ENCODE results near the gene EHMT2. TPM values are rescaled to one million over a fixed set of nuclear protein-coding genes. Genes with fewer than 3 reads are reported as not detected.

The EHMT2 gene
- total RNA-seq, 4 donors from 2014 or later, result 17.4 to 25.9 (median 20.0) TPM

GRCh38 chr6:31889331-31889972 lies 8.0 kb downstream of the EHMT2 start:
- no peak for ATAC-seq (ENCODE audit: low FRiP score)
- no peak for DNase-seq (ENCODE audit: low spot score)
- no peak for TF ChIP-seq CTCF (IDR thresholded peaks at IDR 0.05)

GRCh38 chr6:31888276-31889258 lies 8.9 kb downstream of the EHMT2 start:
- no peak for ATAC-seq (ENCODE audit: low FRiP score)
- no peak for TF ChIP-seq CTCF (IDR thresholded peaks at IDR 0.05)
- DNase-seq (ENCODE audit: low spot score), result no peak

GRCh38 chr6:31887173-31888007 lies 10.1 kb downstream of the EHMT2 start:
- no peak for TF ChIP-seq CTCF (IDR thresholded peaks at IDR 0.05)
- ATAC-seq (ENCODE audit: low FRiP score) (no peak), DNase-seq (ENCODE audit: low spot score) (no peak)

- no peak for ATAC-seq (ENCODE audit: low FRiP score)
- DNase-seq (ENCODE audit: low spot score), result no peak
- TF ChIP-seq CTCF (IDR thresholded peaks at IDR 0.05), result no peak
These were observed 10.9 kb downstream of the EHMT2 start for GRCh38 chr6:31886541-31886991.

- no peak for DNase-seq (ENCODE audit: low spot score)
- TF ChIP-seq CTCF (IDR thresholded peaks at IDR 0.05), result no peak
- ATAC-seq (ENCODE audit: low FRiP score), result no peak
These were observed 12.9 kb downstream of the EHMT2 start for GRCh38 chr6:31884528-31885035.

GRCh38 chr6:31883676-31884075 lies 13.8 kb downstream of the EHMT2 start:
- ATAC-seq (ENCODE audit: low FRiP score), result no peak
- no peak for TF ChIP-seq CTCF (IDR thresholded peaks at IDR 0.05)
- DNase-seq (ENCODE audit: low spot score), result no peak
